ENCODE data around the gene DGAT2.

- no peak for TF ChIP-seq TCF12 (IDR thresholded peaks at IDR 0.05; ENCODE audit: low read depth)
- TF ChIP-seq TAF1 (IDR thresholded peaks at IDR 0.05; ENCODE audit: low read depth), result no peak
Observed at GRCh38 chr11:75731095-75731494, 37.5 kb upstream of the DGAT2 start.

Data from Ishikawa (cell line).